GM18520 (cell line): ENCODE data around the gene KRTAP10-5.
"Not testable (repeated sequence)": the region's sequence is repeated elsewhere in the genome, so short reads cannot be mapped to it uniquely, and the experiment has no call there.

Experiments
- ATAC-seq: cut with Tn5 transposase; IDR thresholded peaks from one replicate; pipeline ENCODE4 v1.9.1; 2021; ENCODE audit not compliant: unreplicated experiment

Gene KRTAP10-5

DNA sequence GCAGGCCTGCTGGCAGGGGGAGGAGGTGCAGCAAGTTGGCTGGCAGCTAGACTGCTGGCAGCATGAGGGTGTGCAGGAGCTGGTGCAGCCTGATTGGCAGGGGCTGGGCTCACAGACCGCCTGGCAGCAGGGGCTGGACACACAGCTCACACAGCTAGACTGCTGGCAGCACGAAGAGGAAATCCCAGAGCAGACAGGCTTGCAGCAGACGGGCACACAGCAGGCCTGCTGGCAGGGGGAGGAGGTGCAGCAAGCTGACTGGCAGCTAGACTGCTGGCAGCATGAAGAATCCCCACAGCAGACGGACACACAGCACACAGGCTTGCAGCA lies 11.4 kb upstream of the KRTAP10-5 start:
- ATAC-seq: not testable (repeated sequence)

GRCh38 chr21:44590897-44591800 lies 10.7 kb upstream of the KRTAP10-5 start:
- not testable (repeated sequence) for ATAC-seq

- no peak for ATAC-seq
These were observed 9.9 kb upstream of the KRTAP10-5 start for GRCh38 chr21:44590311-44590721.

DNA sequence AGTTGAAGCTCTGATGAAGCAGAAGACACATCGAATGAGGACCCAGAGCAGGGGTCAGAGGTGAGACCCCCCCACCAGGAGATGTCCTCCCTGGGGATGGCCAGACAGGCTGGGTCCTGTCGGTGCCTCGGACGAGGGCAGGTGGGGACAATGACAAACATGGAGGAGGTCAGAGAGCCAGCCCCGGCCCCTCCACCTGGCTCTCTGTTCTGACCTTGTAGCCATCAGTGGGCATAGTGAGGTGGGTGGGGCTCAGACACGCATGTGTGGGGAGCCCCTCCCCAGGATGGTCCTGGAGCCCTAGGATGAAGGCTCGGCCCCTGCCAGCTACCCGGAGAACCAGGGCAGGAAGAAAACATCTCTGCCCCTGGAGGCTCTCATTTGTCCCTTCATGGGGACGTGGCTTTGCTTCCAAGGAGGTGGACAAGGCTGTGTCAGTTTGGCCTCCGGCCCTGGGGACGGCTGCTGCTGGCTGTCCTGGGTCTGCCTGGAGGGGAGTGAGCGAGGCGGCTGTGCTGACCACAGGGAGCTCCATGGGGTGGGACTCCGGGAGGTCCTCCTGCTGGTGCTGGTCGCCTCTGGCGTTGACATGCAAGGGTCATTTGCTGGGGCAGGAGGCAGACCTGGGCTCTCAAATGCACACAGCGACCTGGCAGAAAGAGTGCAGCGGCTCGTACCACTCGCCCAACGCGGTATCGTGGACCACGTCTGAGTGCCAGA lies 9.3 kb upstream of the KRTAP10-5 start:
- ATAC-seq: no peak

- ATAC-seq: no peak
These were observed 8.7 kb upstream of the KRTAP10-5 start for GRCh38 chr21:44589094-44589493.

- no peak for ATAC-seq
These were observed 5.5 kb upstream of the KRTAP10-5 start for GRCh38 chr21:44585892-44586291.

DNA sequence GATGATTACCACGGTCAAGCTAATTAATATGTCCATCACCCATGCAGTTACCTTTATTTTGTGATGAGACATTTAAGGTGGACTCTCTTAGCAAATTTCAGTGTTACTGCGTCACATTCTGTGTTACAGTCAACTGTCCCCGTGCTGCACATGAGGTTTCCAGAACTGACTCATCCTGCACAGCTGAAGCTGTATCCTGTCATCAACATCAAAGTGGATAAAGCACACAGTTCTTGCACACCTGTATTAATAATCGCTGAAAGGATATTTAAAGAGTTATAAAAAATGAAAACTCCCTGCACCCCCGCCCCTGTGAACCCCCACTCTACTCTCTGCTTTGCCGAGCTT lies 3.4 kb upstream of the KRTAP10-5 start:
- ATAC-seq: no peak

GRCh38 chr21:44583089-44583799 lies 2.8 kb upstream of the KRTAP10-5 start:
- ATAC-seq: no peak

DNA sequence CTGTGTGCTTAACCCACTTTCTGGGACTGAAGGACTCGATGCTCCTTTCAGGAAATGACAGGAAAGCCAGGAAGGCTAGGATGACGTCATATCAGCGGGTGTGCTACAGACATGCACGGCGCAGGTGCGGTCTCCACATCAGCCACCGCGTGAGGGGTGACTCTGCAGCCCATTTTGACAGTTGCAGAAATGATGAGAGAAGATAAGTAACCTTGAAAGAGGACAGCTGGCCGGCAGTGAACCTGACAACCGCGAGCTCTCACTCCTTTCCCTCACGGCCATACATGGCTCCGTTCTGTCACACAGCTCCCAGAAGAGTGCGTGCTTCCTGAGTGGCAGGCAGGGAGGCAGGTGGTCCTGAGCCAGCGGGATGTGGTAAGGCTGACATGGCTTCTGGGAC lies 1.7 kb upstream of the KRTAP10-5 start:
- no peak for ATAC-seq

DNA sequence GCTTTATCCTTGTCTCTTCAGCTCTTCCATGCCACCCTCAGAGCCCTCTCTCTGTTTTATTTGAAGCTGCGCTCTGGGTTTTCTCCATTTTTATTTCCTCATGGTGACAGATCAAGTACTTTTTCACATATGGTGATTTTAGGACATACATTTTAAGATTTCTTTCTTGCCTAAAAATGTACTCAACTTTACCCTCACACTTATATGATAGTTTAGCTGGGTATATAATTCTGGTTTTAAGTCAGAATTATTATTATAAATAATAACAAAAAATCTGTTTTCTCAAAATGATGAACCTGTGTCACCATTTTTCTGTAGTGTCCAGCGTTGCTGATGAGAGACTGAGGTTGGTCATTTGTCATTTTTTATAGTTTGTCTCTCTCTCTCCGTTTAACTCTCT lies 754 bp upstream of the KRTAP10-5 start:
- ATAC-seq: no peak

DNA sequence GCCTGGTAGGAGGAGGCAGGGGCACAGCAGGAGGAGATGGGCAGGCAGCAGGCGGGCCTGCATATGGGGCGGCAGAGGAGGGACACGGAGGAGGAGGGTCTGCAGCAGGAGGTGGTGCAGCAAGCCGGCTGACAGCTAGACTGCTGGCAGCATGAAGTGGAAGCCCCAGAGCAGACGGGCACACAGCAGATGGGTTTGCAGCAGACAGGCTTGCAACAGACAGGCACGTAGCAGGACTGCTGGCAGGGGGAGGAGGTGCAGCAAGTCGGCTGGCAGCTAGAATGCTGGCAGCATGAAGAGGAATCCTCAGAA lies 615 bp downstream of the KRTAP10-5 start:
- ATAC-seq: no peak

DNA sequence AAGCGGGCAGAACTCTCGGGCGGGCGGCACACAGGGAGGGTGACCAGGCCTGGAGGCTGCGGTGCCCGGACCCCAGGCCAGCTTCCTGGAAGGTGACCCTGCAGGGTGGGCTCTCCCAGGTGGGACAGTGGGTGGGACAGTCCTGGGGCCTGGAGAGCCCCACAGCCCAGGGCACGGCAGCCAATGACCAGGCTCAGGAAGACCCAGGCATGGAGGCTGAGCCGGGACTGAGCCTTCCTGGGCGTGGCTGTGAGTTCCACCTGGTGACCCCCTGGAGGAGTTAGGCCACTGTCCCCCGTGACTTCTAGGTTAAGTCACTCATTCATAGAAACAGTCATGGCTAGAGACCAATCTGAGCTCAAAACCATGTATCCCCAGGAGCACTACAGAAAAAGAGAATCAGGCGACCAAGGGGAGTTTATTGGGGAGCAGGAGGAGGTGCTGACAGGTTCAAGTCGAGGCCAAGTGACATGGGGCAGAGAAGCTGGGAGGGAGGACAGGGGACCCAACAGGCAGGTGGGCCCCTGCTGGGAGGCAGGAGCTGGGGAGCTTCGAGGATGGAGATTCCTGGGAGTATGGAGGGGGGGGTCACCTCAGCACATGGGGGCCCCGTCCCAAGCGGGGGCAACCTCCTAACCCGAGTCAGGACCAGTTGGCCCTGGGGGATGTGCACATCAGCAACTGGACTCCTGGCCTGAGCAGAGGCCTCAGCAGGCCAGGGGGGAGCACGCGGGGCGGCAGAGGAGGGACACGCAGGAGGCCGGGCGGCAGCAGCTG lies 1.2 kb downstream of the KRTAP10-5 start:
- ATAC-seq: no peak

- ATAC-seq: no peak
These were observed 1.9 kb downstream of the KRTAP10-5 start for GRCh38 chr21:44578371-44579055.

DNA sequence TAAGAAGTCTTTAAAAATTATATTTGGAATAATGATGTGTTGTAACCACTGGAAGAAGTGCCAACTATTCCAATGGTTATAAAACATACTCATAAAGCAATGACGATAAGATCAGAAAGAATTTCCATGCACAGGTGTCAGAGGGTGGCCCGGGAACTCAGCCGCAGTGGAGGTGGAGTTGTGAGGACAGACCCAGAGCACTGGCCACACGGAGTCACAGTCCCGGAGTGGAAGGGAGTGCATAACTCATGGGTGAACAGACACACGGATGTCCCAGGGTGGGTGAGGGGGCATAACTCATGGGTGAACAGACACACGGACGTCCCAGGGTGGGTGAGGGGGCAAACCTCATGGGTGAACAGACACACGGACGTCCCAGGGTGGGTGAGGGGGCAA lies 4.4 kb downstream of the KRTAP10-5 start:
- ATAC-seq: no peak

- ATAC-seq: no peak
These were observed 4.9 kb downstream of the KRTAP10-5 start for GRCh38 chr21:44575307-44576024.

DNA sequence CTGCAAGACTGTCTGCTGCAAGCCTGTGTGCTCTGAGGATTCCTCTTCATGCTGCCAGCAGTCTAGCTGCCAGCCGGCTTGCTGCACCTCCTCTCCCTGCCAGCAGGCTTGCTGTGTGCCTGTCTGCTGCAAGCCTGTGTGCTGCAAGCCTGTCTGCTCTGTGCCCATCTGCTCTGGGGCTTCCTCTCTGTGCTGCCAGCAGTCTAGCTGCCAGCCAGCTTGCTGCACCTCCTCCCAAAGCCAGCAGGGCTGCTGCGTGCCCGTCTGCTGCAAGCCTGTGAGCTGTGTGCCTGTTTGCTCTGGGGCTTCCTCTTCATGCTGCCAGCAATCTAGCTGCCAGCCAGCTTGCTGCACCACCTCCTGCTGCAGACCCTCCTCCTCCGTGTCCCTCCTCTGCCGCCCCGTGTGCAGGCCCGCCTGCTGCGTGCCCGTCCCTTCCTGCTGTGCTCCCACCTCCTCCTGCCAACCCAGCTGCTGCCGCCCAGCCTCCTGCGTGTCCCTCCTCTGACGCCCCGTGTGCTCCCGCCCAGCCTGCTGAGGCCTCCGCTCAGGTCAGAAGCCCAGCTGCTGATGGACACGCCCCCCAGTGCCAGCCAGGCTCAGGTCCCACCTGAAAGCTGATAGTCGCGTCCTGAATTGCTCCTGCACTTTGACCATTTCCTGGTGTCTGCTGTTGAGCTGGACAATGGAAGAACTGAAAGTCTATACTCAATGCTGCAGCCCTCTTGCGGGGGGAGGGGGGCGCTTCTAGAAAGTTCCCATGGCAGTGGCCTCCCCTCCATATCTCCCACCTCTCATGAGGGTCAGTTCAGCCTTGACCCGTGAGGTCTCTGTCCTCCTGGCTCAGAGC lies 5.7 kb downstream of the KRTAP10-5 start:
- ATAC-seq: no peak

DNA sequence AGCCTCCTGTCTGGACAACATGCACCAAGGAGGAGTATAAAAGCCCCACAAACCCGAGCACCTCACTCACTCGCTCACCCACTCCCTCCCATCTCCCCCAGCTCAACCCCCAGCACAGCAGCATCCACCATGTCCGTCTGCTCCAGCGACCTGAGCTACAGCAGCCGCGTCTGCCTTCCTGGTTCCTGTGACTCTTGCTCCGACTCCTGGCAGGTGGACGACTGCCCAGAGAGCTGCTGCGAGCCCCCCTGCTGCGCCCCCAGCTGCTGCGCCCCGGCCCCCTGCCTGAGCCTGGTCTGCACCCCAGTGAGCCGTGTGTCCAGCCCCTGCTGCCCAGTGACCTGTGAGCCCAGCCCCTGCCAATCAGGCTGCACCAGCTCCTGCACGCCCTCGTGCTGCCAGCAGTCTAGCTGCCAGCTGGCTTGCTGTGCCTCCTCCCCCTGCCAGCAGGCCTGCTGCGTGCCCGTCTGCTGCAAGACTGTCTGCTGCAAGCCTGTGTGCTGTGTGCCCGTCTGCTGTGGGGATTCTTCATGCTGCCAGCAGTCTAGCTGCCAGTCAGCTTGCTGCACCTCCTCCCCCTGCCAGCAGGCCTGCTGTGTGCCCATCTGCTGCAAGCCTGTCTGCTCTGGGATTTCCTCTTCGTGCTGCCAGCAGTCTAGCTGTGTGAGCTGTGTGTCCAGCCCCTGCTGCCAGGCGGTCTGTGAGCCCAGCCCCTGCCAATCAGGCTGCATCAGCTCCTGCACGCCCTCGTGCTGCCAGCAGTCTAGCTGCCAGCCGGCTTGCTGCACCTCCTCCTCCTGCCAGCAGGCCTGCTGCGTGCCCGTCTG lies 6.6 kb downstream of the KRTAP10-5 start, which contains the start of gene KRTAP10-4:
Gene KRTAP10-4 (plus strand): TSS at position 100 of the 827 bp plus-strand sequence. CDS start 30 bp downstream, at position 130.
- not testable (repeated sequence) for ATAC-seq

DNA sequence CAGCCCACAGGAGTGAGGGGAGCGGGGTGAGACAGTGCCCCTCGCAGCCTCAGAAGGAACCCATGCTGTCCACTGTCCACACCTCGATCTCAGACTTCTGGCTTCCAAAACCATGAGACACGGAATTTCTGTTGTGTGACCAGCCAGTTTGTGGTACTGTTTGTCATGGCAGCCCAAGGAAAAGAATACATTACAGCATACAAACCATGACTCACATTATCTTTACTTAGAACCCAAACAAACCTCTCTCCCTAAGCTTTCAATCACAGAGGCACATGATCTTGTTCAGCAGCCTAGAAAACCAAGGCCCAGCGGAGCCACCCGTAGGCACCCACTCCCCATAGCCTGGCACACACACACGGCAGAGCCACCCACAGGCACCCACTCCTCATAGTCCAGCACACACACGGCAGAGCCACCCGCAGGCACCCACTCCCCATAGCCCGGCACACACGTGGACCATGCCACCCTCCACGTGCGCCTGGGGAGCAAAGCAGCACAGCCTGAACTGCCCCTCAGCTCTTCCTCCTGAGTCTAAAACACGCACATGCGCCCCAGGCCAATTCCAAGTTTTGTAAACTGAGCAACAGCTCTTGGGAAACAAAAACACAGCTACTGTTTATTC lies 7.3 kb downstream of the KRTAP10-5 start:
- no peak for ATAC-seq
